Activated CD8-positive, alpha-beta memory T cell treated with anti-CD3 and anti-CD28 coated beads, Interleukin-2, amount 10 ng/mL, durations not matched to agents 7 days and 5 days (primary cell): ENCODE results near the gene UBE3D. TPM values are rescaled to one million over a fixed set of nuclear protein-coding genes. Genes with fewer than 3 reads are reported as not detected.
A peak's percentile ranks its signal among the peaks of the same experiment; 100 is the strongest.

Experiments
- ATAC-seq: fragments of 150-1000 bp; cut with Tn5 transposase; one replicate; pipeline ENCODE4 v1.10.0; 2021; ENCODE audit warnings: moderate library complexity
- CTCF ChIA-PET: fragments of 350-600 bp; sonication (Branson Sonifier 250); formaldehyde crosslinking; loops from one replicate; lab custom pipeline; 2021; ENCODE audit warnings: antibody characterized with exemption; lab: Charles Lee
- DNase-seq: peaks from one replicate; pipeline ENCODE4 v3.0.0-alpha.2; 2020
- H3K27ac Mint-ChIP-seq: one replicate; pipeline ENCODE4 v1.8.0; 2021; ENCODE audit warnings: mild to moderate bottlenecking, mixed read lengths
- H3K27me3 Mint-ChIP-seq: one replicate; pipeline ENCODE4 v1.8.0; 2021; ENCODE audit warnings: mixed read lengths
- H3K36me3 Mint-ChIP-seq: one replicate; pipeline ENCODE4 v1.8.0; 2021; ENCODE audit warnings: mild to moderate bottlenecking, mixed read lengths
- H3K4me1 Mint-ChIP-seq: one replicate; pipeline ENCODE4 v1.8.0; 2021; ENCODE audit warnings: mixed read lengths
- H3K4me3 Mint-ChIP-seq: one replicate; pipeline ENCODE4 v1.8.0; 2021; ENCODE audit warnings: mild to moderate bottlenecking, moderate library complexity, mixed read lengths
- H3K9me3 Mint-ChIP-seq: one replicate; pipeline ENCODE4 v1.8.0; 2022; ENCODE audit warnings: low read depth, mixed read lengths
- total RNA-seq, 2 experiments: library from RNA; stranded (reverse); gene quantifications; one replicate each; pipeline ENCODE4 v1.2.3, GENCODE V29; 2021

The UBE3D gene
- total RNA-seq, 2 experiments from 2014 or later, result 4.6 to 4.7 TPM

GRCh38 chr6:83071707-83072106 is 6.1 kb upstream of the UBE3D start:
- Mint-ChIP-seq H3K4me1 (peaks cover 25% of the 10 kb centered on the region), H3K36me3 (peaks cover 8% of the 10 kb centered on the region), H3K4me3 (no peak overlapping the region), H3K27ac (no peak overlapping the region), H3K27me3 (no peaks in the 10 kb centered on the region), H3K9me3 (no peaks in the 10 kb centered on the region)
- ATAC-seq (no peak), DNase-seq (no peak)
- CTCF ChIA-PET, result interaction anchor here (1.1 kb wide), 1 partner anchor 144 kb away, joined by 5 read pairs; no protein-coding TSS in a partner anchor

GRCh38 chr6:83071023-83071422 is 5.4 kb upstream of the UBE3D start:
- Mint-ChIP-seq H3K4me3 (no peak overlapping the region), H3K36me3 (peaks cover 6% of the 10 kb centered on the region), H3K4me1 (peaks cover 28% of the 10 kb centered on the region), H3K27me3 (no peaks in the 10 kb centered on the region), H3K27ac (no peak overlapping the region), H3K9me3 (no peaks in the 10 kb centered on the region)
- ATAC-seq, result no peak
- CTCF ChIA-PET, result interaction anchor here (1.1 kb wide), 1 partner anchor 145 kb away, joined by 5 read pairs; no protein-coding TSS in a partner anchor
- DNase-seq, result no peak

- DNase-seq, result no peak
- Mint-ChIP-seq H3K4me1 (peaks cover 34% of the 10 kb centered on the region), H3K27ac (no peak overlapping the region), H3K36me3 (no peaks in the 10 kb centered on the region), H3K9me3 (no peaks in the 10 kb centered on the region), H3K27me3 (no peaks in the 10 kb centered on the region), H3K4me3 (no peak overlapping the region)
- no peak for ATAC-seq
- CTCF ChIA-PET, result interaction anchor here (1.1 to 6.2 kb wide), 3 partner anchors 19 to 444 kb away, joined by 3 to 48 read pairs (median 7); partner anchors contain the start of gene PRSS35
These were observed 4.0 kb upstream of the UBE3D start for GRCh38 chr6:83069633-83070032.

GRCh38 chr6:83068616-83069015 is 3.0 kb upstream of the UBE3D start:
- Mint-ChIP-seq H3K4me1 (peaks cover 43% of the 10 kb centered on the region), H3K9me3 (no peaks in the 10 kb centered on the region), H3K27me3 (no peaks in the 10 kb centered on the region), H3K36me3 (no peaks in the 10 kb centered on the region), H3K27ac (peak overlapping the region; percentile 77), H3K4me3 (peak overlapping the region; percentile 82)
- CTCF ChIA-PET, result interaction anchor here (0.6 to 6.2 kb wide), 9 partner anchors 9 to 445 kb away, joined by 3 to 199 read pairs (median 44); partner anchors contain the start of genes PGM3, PRSS35 and RWDD2A
- DNase-seq (no peak), ATAC-seq (no peak)

GRCh38 chr6:83067448-83068439 is 2.1 kb upstream of the UBE3D start, which contains the start of gene DOP1A:
TSS of gene DOP1A (plus strand) at chr6:83067671. CDS start at chr6:83096978, 29,307 bp downstream.
- CTCF ChIA-PET, result interaction anchor here (0.6 to 6.2 kb wide), 34 partner anchors 10 to 820 kb away, joined by 3 to 199 read pairs (median 6); partner anchors contain the start of genes IBTK, PGM3, PRSS35 and RWDD2A
- peak; percentile 88 for ATAC-seq
- Mint-ChIP-seq H3K4me3 (peak within 1 kb of the TSS; percentile 82), H3K27ac (peak within 1 kb of the TSS; percentile 85), H3K9me3 (no peaks in the 10 kb centered on the region), H3K36me3 (no peaks in the 10 kb centered on the region), H3K4me1 (peaks cover 44% of the 10 kb centered on the region), H3K27me3 (no peaks in the 10 kb centered on the region)
- DNase-seq, result peak; percentile 97

GRCh38 chr6:83062225-83062624 is 3.4 kb downstream of the UBE3D start:
- H3K36me3 Mint-ChIP-seq, result peaks cover 13% of the 10 kb centered on the region
- H3K9me3 Mint-ChIP-seq, result no peaks in the 10 kb centered on the region
- DNase-seq (no peak), ATAC-seq (no peak)
- no peaks in the 10 kb centered on the region for H3K27me3 Mint-ChIP-seq
- CTCF ChIA-PET, result no interaction called here
- no peak overlapping the region for H3K27ac Mint-ChIP-seq
- H3K4me1 Mint-ChIP-seq, result peaks cover 20% of the 10 kb centered on the region
- no peak overlapping the region for H3K4me3 Mint-ChIP-seq

GRCh38 chr6:83061190-83061589 is 4.5 kb downstream of the UBE3D start:
- DNase-seq, result no peak
- peaks cover 19% of the 10 kb centered on the region for H3K4me1 Mint-ChIP-seq
- H3K27me3 Mint-ChIP-seq, result no peaks in the 10 kb centered on the region
- CTCF ChIA-PET, result no interaction called here
- no peak for ATAC-seq
- H3K27ac Mint-ChIP-seq, result no peak overlapping the region
- H3K36me3 Mint-ChIP-seq, result peaks cover 17% of the 10 kb centered on the region
- H3K9me3 Mint-ChIP-seq, result no peaks in the 10 kb centered on the region
- H3K4me3 Mint-ChIP-seq, result no peak overlapping the region

GRCh38 chr6:83057705-83058321 is 7.8 kb downstream of the UBE3D start:
- Mint-ChIP-seq H3K27me3 (no peaks in the 10 kb centered on the region), H3K36me3 (peaks cover 21% of the 10 kb centered on the region), H3K9me3 (no peaks in the 10 kb centered on the region), H3K4me3 (no peak overlapping the region), H3K4me1 (peaks cover 4% of the 10 kb centered on the region), H3K27ac (no peak overlapping the region)
- peak; percentile 60 for ATAC-seq
- peak; percentile 44 for DNase-seq
- CTCF ChIA-PET, result interaction anchor here (0.8 to 5.6 kb wide), 10 partner anchors 9 to 1291 kb away, joined by 3 to 50 read pairs (median 5); partner anchors contain the start of genes DOP1A and UBE3D

GRCh38 chr6:83055366-83055964 is 10.2 kb downstream of the UBE3D start:
- no peak overlapping the region for H3K27ac Mint-ChIP-seq
- no peak overlapping the region for H3K4me3 Mint-ChIP-seq
- peaks cover 3% of the 10 kb centered on the region for H3K4me1 Mint-ChIP-seq
- H3K27me3 Mint-ChIP-seq, result no peaks in the 10 kb centered on the region
- peaks cover 13% of the 10 kb centered on the region for H3K36me3 Mint-ChIP-seq
- CTCF ChIA-PET, result interaction anchor here (1.0 to 5.6 kb wide), 5 partner anchors 11 to 808 kb away, joined by 3 to 50 read pairs (median 3); partner anchors contain the start of genes DOP1A, IBTK and UBE3D
- DNase-seq, result peak; percentile 49
- ATAC-seq, result no peak
- H3K9me3 Mint-ChIP-seq, result no peaks in the 10 kb centered on the region

GRCh38 chr6:83053678-83054077 is 12.0 kb downstream of the UBE3D start:
- Mint-ChIP-seq H3K4me3 (no peak overlapping the region), H3K27ac (no peak overlapping the region), H3K27me3 (no peaks in the 10 kb centered on the region), H3K4me1 (peaks cover 3% of the 10 kb centered on the region), H3K36me3 (peaks cover 13% of the 10 kb centered on the region), H3K9me3 (no peaks in the 10 kb centered on the region)
- DNase-seq, result no peak
- CTCF ChIA-PET, result interaction anchor here (0.8 to 5.6 kb wide), 3 partner anchors 13 to 782 kb away, joined by 3 to 50 read pairs (median 25); partner anchors contain the start of genes DOP1A and UBE3D
- no peak for ATAC-seq

- CTCF ChIA-PET, result no interaction called here
- H3K27ac Mint-ChIP-seq, result no peak overlapping the region
- H3K4me1 Mint-ChIP-seq, result peaks cover 3% of the 10 kb centered on the region
- peaks cover 9% of the 10 kb centered on the region for H3K36me3 Mint-ChIP-seq
- DNase-seq (no peak), ATAC-seq (no peak)
- no peaks in the 10 kb centered on the region for H3K9me3 Mint-ChIP-seq
- no peaks in the 10 kb centered on the region for H3K27me3 Mint-ChIP-seq
- no peak overlapping the region for H3K4me3 Mint-ChIP-seq
These were observed 14.1 kb downstream of the UBE3D start for GRCh38 chr6:83051377-83052172.
